ENCODE measurements around the gene LRRC23. TPM values are rescaled to one million over a fixed set of nuclear protein-coding genes. Genes with fewer than 3 reads are reported as not detected.

The LRRC23 gene
- total and polyA plus RNA-seq, 2 of the 13 experiments (the other 11 are each of a cell fraction or from before 2014, with no cell fraction given) = 6.0 to 7.8 TPM

DNA sequence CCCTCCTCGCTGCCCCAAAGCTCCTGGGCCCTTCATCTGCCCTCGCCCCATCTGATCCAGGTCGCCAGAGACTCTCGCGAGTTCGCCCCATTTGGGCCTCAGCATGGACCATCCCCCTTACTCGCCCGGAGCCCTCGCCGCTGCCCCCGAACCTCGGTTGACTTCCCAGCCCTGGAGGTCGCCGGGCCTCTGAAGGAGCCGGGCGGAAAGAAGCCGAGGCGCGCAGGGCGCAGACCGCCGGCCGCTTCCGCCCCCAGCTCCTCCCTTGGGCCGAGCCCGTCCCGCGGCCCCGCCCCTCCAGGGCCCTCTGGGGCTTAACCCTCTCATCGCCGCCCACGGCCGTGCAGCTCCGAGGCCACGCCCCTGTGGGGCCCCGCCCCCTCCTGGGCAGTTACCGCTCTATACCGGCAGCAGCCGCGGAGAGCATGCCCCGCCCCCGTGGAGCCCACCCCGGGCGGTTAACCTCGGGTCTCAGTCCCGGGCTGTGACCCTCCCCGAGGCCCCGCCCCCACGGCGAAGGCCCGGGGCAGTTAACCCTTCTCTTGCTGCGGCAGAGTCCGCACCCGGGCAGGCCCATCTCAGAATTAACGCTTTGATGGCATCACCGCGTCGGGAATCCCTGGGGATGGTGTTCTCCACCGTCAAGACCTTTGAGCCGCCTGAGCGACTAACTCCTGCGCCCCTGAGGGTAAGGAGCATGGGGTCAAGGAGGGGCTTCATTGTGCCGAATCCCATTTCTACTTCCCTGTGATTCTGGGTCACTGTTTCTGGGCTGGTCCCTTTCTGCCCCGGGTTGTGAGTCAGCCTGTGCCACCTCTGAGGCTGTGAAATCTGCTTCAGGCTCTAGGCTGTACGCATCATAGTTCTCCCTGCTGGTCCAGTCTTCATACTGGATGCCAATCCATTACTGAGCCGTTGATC lies 31.3 kb upstream of the LRRC23 start, which contains the start of gene SPSB2 (continued):
- TF ChIP-seq ZNF543 (CRISPR knock-in tag; IDR thresholded peaks at IDR 0.05) = no peak
- TF ChIP-seq, protein P1, sequence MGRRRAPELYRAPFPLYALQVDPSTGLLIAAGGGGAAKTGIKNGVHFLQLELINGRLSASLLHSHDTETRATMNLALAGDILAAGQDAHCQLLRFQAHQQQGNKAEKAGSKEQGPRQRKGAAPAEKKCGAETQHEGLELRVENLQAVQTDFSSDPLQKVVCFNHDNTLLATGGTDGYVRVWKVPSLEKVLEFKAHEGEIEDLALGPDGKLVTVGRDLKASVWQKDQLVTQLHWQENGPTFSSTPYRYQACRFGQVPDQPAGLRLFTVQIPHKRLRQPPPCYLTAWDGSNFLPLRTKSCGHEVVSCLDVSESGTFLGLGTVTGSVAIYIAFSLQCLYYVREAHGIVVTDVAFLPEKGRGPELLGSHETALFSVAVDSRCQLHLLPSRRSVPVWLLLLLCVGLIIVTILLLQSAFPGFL (CRISPR knock-in tag; IDR thresholded peaks at IDR 0.05) = no peak
- TF ChIP-seq HINFP (CRISPR knock-in tag; IDR thresholded peaks at IDR 0.05; ENCODE audit: low read depth) = no peak
- no peak for TF ChIP-seq ZNF101 (CRISPR knock-in tag; IDR thresholded peaks at IDR 0.05; ENCODE audit: borderline replicate concordance, low read depth)
- TF ChIP-seq, protein P2, sequence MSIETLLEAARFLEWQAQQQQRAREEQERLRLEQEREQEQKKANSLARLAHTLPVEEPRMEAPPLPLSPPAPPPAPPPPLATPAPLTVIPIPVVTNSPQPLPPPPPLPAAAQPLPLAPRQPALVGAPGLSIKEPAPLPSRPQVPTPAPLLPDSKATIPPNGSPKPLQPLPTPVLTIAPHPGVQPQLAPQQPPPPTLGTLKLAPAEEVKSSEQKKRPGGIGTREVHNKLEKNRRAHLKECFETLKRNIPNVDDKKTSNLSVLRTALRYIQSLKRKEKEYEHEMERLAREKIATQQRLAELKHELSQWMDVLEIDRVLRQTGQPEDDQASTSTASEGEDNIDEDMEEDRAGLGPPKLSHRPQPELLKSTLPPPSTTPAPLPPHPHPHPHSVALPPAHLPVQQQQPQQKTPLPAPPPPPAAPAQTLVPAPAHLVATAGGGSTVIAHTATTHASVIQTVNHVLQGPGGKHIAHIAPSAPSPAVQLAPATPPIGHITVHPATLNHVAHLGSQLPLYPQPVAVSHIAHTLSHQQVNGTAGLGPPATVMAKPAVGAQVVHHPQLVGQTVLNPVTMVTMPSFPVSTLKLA (IDR thresholded peaks at IDR 0.05) = no peak
- 0 out of 2 replicates have a peak, but pooled peaks have one; percentile 31 for TF ChIP-seq ZFP36L1 (CRISPR knock-in tag; IDR thresholded peaks at IDR 0.05)
- no peak for TF ChIP-seq MBNL3 (CRISPR knock-in tag; conservative IDR thresholded peaks at IDR 0.05)
- TF ChIP-seq KDM4B (CRISPR knock-in tag; IDR thresholded peaks at IDR 0.05) = no peak
- TF ChIP-seq SAP130 (CRISPR knock-in tag; IDR thresholded peaks at IDR 0.05; ENCODE audit: low read depth) = peak; percentile 82
- no peak for TF ChIP-seq RNF2 (conservative IDR thresholded peaks at IDR 0.05; ENCODE audit: low read depth)
- TF ChIP-seq CENPBD1 (CRISPR knock-in tag; IDR thresholded peaks at IDR 0.05; ENCODE audit: borderline replicate concordance, low read depth) = no peak
- TF ChIP-seq NFATC3 (CRISPR knock-in tag; IDR thresholded peaks at IDR 0.05) = no peak
- no peak for TF ChIP-seq ZEB1 (IDR thresholded peaks at IDR 0.05; ENCODE audit: insufficient replicate concordance, low read depth)
- peak; percentile 55; the same call in 1 of the 2 replicates for TF ChIP-seq CSRNP1 (CRISPR knock-in tag; IDR thresholded peaks at IDR 0.05)
- no peak for TF ChIP-seq RORA (CRISPR knock-in tag; IDR thresholded peaks at IDR 0.05)
- TF ChIP-seq ZNF331 (CRISPR knock-in tag; IDR thresholded peaks at IDR 0.05) = peak; percentile 47; the same call in 1 of the 2 replicates
- 0 out of 2 replicates have a peak, but pooled peaks have one; percentile 40 for TF ChIP-seq BCL6 (CRISPR knock-in tag; IDR thresholded peaks at IDR 0.05)
- 0 out of 2 replicates have a peak, but pooled peaks have one; percentile 31 for TF ChIP-seq TGIF2 (CRISPR knock-in tag; IDR thresholded peaks at IDR 0.05)
- TF ChIP-seq ZNF33A (CRISPR knock-in tag; IDR thresholded peaks at IDR 0.05; ENCODE audit: borderline replicate concordance) = no peak
- no peak for TF ChIP-seq ZNF362 (CRISPR knock-in tag; IDR thresholded peaks at IDR 0.05; ENCODE audit: borderline replicate concordance)
